Occipital lobe (tissue), 2 donors: ENCODE data around the gene FIGNL2. TPM values are rescaled to one million over a fixed set of nuclear protein-coding genes. Genes with fewer than 3 reads are reported as not detected.
"Not testable (repeated sequence)": the region's sequence is repeated elsewhere in the genome, so short reads cannot be mapped to it uniquely, and the experiment has no call there.

Experiments
- DNase-seq: peaks from one replicate; lab custom pipeline; 2025; lab: John Stamatoyannopoulos, UW
- total RNA-seq: library from RNA; depleted of rRNA; stranded (reverse); fragments of >200 nt; gene quantifications from one replicate; pipeline ENCODE4 v1.2.3, GENCODE V29; 2014

Gene FIGNL2
- total RNA-seq, 1 donor from 2014 or later = 0.47 TPM

GRCh38 chr12:51818086-51818485, 30.4 kb downstream of the FIGNL2 start:
- DNase-seq = no peak

- no peak for DNase-seq
Observed at GRCh38 chr12:51817027-51817953, 31.2 kb downstream of the FIGNL2 start.

- no peak for DNase-seq
Observed at GRCh38 chr12:51815571-51815970, 32.9 kb downstream of the FIGNL2 start.

- DNase-seq = no peak
Observed at GRCh38 chr12:51814311-51815088, 34.0 kb downstream of the FIGNL2 start.

GRCh38 chr12:51813931-51814310, 34.6 kb downstream of the FIGNL2 start:
- DNase-seq = no peak

GRCh38 chr12:51812871-51813270, 35.6 kb downstream of the FIGNL2 start:
- no peak for DNase-seq

GRCh38 chr12:51811203-51812202, 37.0 kb downstream of the FIGNL2 start:
- no peak for DNase-seq

- no peak for DNase-seq
Observed at GRCh38 chr12:51809193-51809592, 39.3 kb downstream of the FIGNL2 start.

- no peak for DNase-seq
Observed at GRCh38 chr12:51806896-51807295, 41.6 kb downstream of the FIGNL2 start.

- DNase-seq = no peak
Observed at GRCh38 chr12:51801027-51801426, 47.5 kb downstream of the FIGNL2 start.

- DNase-seq = no peak
Observed at GRCh38 chr12:51798501-51798900, 50.0 kb downstream of the FIGNL2 start.

- not testable (repeated sequence) for DNase-seq
Observed at GRCh38 chr12:51798051-51798450, 50.5 kb downstream of the FIGNL2 start.

GRCh38 chr12:51797301-51797700, 51.2 kb downstream of the FIGNL2 start:
- no peak for DNase-seq

GRCh38 chr12:51793201-51793600, 55.3 kb downstream of the FIGNL2 start:
- DNase-seq = no peak

- DNase-seq = no peak
Observed at GRCh38 chr12:51792417-51792816, 56.1 kb downstream of the FIGNL2 start.

GRCh38 chr12:51788876-51789275, 59.6 kb downstream of the FIGNL2 start:
- no peak for DNase-seq

GRCh38 chr12:51785906-51786305, 62.6 kb downstream of the FIGNL2 start:
- DNase-seq = no peak

GRCh38 chr12:51784688-51785087, 63.8 kb downstream of the FIGNL2 start:
- no peak for DNase-seq

GRCh38 chr12:51779876-51780275, 68.6 kb downstream of the FIGNL2 start:
- no peak for DNase-seq

GRCh38 chr12:51777973-51778372, 70.5 kb downstream of the FIGNL2 start:
- DNase-seq = no peak

GRCh38 chr12:51777457-51777856, 71.1 kb downstream of the FIGNL2 start:
- DNase-seq = no peak
